ENCODE data around the gene CMIP.

DNA sequence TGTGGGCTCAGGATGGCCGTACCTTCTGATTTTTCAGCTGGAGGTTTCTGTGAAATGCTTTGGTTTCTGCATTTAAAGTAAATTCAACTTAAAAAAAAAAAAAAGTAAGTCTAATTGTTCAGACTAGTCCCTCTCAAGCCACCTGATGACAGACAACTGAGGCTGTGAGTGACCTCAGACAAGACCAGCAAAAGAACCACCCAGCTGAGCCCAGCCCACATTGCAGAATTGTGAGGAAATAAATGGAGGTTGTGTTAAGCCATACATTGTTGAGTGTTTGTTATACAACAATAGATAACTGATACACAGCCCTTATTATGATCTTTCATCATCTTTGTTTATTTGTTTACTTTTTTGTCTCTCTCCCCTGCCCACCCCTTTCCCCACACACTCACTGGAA lies 44.7 kb upstream of the CMIP start:
- no peak for TF ChIP-seq POLR2A (IDR thresholded peaks at IDR 0.05)
- TF ChIP-seq, protein P1, sequence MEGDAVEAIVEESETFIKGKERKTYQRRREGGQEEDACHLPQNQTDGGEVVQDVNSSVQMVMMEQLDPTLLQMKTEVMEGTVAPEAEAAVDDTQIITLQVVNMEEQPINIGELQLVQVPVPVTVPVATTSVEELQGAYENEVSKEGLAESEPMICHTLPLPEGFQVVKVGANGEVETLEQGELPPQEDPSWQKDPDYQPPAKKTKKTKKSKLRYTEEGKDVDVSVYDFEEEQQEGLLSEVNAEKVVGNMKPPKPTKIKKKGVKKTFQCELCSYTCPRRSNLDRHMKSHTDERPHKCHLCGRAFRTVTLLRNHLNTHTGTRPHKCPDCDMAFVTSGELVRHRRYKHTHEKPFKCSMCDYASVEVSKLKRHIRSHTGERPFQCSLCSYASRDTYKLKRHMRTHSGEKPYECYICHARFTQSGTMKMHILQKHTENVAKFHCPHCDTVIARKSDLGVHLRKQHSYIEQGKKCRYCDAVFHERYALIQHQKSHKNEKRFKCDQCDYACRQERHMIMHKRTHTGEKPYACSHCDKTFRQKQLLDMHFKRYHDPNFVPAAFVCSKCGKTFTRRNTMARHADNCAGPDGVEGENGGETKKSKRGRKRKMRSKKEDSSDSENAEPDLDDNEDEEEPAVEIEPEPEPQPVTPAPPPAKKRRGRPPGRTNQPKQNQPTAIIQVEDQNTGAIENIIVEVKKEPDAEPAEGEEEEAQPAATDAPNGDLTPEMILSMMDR (IDR thresholded peaks at IDR 0.05) = no peak
